Gastroesophageal sphincter (tissue), 3 donors: ENCODE measurements around the gene NLK.
"Not testable (repeated sequence)": the region's sequence is repeated elsewhere in the genome, so short reads cannot be mapped to it uniquely, and the experiment has no call there.

Experiments used
- POLR2A ChIP-seq, 2 donors: fragments of 450-650 bp; IDR thresholded peaks; one replicate each; pipeline ENCODE4 v1.6.1; 2017; ENCODE audit warnings: antibody characterized with exemption in 2 of 2, mild to moderate bottlenecking in 2 of 2, moderate library complexity in 1 of 2
- TF ChIP-seq, protein P1 (sequence below), 4 experiments: fragments of 200-600 bp in 2 of 4; fragments of 450-650 bp in 2 of 4; sonication (generic) in 1 of 4; IDR thresholded peaks; one replicate each; pipeline ENCODE4 v1.5.1; 2017 to 2019; ENCODE audit warnings: antibody characterized with exemption in 4 of 4, mild to moderate bottlenecking in 2 of 4, moderate library complexity in 2 of 4

DNA sequence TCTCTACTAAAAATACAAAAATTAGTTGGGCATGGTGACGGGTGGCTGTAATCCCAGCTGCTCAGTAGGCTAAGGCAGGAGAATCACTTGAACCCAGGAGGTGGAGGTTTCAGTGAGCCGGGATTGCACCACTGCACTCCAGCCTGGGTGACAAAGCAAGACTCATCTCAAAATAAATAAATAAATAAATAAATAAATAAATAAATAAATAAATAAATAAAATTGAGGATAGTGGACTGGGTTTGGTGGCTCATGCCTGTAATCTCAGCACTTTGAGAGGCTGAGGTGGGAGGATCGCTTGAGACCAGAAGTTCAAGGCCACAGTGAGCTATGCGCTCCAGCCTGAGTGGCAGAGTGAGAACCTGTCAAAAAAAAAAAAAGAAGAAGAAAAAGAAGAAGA lies 34.6 kb upstream of the NLK start:
- TF ChIP-seq, protein P1, sequence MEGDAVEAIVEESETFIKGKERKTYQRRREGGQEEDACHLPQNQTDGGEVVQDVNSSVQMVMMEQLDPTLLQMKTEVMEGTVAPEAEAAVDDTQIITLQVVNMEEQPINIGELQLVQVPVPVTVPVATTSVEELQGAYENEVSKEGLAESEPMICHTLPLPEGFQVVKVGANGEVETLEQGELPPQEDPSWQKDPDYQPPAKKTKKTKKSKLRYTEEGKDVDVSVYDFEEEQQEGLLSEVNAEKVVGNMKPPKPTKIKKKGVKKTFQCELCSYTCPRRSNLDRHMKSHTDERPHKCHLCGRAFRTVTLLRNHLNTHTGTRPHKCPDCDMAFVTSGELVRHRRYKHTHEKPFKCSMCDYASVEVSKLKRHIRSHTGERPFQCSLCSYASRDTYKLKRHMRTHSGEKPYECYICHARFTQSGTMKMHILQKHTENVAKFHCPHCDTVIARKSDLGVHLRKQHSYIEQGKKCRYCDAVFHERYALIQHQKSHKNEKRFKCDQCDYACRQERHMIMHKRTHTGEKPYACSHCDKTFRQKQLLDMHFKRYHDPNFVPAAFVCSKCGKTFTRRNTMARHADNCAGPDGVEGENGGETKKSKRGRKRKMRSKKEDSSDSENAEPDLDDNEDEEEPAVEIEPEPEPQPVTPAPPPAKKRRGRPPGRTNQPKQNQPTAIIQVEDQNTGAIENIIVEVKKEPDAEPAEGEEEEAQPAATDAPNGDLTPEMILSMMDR (IDR thresholded peaks at IDR 0.05), result not testable (repeated sequence)
- not testable (repeated sequence) for TF ChIP-seq POLR2A (IDR thresholded peaks at IDR 0.05)
